Activated CD4-positive, alpha-beta T cell treated with anti-CD3 and anti-CD28 coated beads, Interleukin-2, amount 50 U/mL, for 4 hours (primary cell): ENCODE results near the gene NUP98.

Experiments
- DNase-seq, 2 experiments: peaks; one replicate each; pipeline ENCODE4 v3.0.0-alpha.2; 2020

The NUP98 gene

GRCh38 chr11:3723014-3723708 lies 74.2 kb downstream of the NUP98 start:
- no peak for DNase-seq

- no peak for DNase-seq
These were observed 75.3 kb downstream of the NUP98 start for GRCh38 chr11:3722100-3722499.

- no peak for DNase-seq
These were observed 76.4 kb downstream of the NUP98 start for GRCh38 chr11:3720997-3721396.

- no peak for DNase-seq
These were observed 85.1 kb downstream of the NUP98 start for GRCh38 chr11:3712274-3712673.

GRCh38 chr11:3710485-3711259 lies 86.7 kb downstream of the NUP98 start:
- no peak for DNase-seq

GRCh38 chr11:3709977-3710376 lies 87.4 kb downstream of the NUP98 start:
- DNase-seq = no peak

- no peak for DNase-seq
These were observed 90.2 kb downstream of the NUP98 start for GRCh38 chr11:3707176-3707575.

GRCh38 chr11:3703383-3703782 lies 94.0 kb downstream of the NUP98 start:
- no peak for DNase-seq

GRCh38 chr11:3700910-3701309 lies 96.4 kb downstream of the NUP98 start:
- no peak for DNase-seq

GRCh38 chr11:3700410-3700809 lies 96.9 kb downstream of the NUP98 start:
- DNase-seq = no peak

- DNase-seq = no peak
These were observed 110.6 kb downstream of the NUP98 start for GRCh38 chr11:3686751-3687150.

- DNase-seq = no peak
These were observed 111.4 kb downstream of the NUP98 start for GRCh38 chr11:3685923-3686322.

GRCh38 chr11:3684819-3685172 lies 112.6 kb downstream of the NUP98 start:
- no peak for DNase-seq

GRCh38 chr11:3684129-3684818 lies 113.1 kb downstream of the NUP98 start:
- no peak for DNase-seq

GRCh38 chr11:3683039-3683438 lies 114.3 kb downstream of the NUP98 start:
- no peak for DNase-seq

- no peak for DNase-seq
These were observed 118.3 kb downstream of the NUP98 start for GRCh38 chr11:3679077-3679476.

- no peak for DNase-seq
These were observed 121.4 kb downstream of the NUP98 start for GRCh38 chr11:3675971-3676370.

- no peak for DNase-seq
These were observed 123.2 kb downstream of the NUP98 start for GRCh38 chr11:3674189-3674588.

- no peak for DNase-seq
These were observed 125.8 kb downstream of the NUP98 start, which contains the start of gene CHRNA10 for GRCh38 chr11:3671334-3672254. Gene CHRNA10 (minus strand): TSS chr11:3671384. CDS start chr11:3671312, 72 bp downstream.

GRCh38 chr11:3669742-3670183 lies 127.6 kb downstream of the NUP98 start:
- no peak for DNase-seq

- DNase-seq = no peak
These were observed 128.2 kb downstream of the NUP98 start for GRCh38 chr11:3669128-3669527.

- no peak for DNase-seq
These were observed 130.0 kb downstream of the NUP98 start for GRCh38 chr11:3667149-3668035.
